ENCODE data around the gene JCHAIN. TPM values are rescaled to one million over a fixed set of nuclear protein-coding genes. Genes with fewer than 3 reads are reported as not detected.

JCHAIN gene
- total RNA-seq (2014; rRNA removed; shearing (Covaris generic)) = not detected in 2 replicates

DNA sequence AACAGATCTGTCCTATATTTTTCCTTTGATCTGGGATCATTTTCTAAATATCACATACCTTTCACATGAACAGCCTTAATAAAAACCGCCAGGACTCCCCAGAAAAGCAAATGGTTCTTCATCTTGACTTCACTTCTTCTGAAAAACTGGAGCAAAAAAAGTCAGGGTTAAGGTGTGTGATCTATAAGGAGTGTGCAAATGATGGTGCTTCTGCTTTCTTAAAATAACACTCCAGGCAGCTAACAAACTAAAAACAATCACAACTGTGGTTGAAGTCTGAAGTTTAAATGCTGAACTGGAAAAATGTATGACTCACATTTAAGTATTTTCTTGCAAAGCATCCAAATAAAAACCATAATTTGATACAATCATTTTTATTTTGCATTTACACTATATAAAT, at the start of gene JCHAIN:
Gene JCHAIN (minus strand): TSS at position 140 of the 400 bp plus-strand sequence. CDS start 18 bp downstream, at position 122.

DNA sequence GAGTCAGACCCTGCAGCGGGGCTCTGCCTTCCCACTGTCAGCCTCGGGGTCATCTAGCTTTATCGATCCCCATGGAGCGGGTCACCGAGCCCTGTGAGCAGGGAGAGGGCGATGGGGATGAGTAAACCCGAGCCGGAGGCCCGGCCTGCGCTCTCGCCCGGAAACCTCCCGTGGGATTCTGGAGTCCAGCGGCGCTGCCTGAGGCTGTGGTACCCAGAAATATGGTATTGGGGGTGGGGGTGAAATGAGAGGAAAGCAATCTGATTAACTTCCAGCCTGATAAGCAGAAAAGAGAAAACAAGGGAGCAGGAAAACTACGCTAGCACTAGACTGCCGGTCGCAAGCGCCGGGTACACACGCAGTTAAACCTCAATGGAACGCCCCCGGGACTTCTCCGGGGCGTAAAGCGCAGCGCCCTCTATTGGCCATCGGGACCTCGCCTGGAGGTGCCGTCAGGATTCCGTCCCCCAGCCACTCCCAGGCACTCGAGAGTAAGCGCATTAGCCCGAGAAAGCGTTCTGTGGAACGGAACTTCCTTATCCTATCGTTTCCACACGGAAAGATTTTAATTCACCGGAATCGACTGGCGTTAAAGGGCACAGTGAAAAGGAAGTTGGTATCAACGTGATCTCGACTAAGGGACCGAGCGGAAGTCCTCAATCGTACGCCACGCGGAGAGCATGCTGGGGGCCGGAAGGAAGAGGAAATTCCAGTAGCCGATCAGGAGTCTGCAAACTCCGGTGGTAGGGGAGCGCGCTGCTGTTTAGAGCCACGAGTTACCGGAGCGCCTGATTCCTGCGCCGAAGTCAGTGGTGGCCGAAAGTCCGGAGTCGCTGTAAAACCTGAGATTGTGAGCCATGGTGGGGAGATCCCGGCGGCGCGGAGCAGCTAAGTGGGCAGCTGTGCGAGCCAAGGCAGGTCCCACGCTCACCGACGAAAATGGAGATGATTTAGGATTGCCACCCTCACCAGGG, 21.8 kb upstream of the JCHAIN start, which contains the start of gene UTP3:
Gene UTP3 (plus strand): TSS at position 712 of the 974 bp plus-strand sequence. CDS start 146 bp downstream, at position 858.

DNA sequence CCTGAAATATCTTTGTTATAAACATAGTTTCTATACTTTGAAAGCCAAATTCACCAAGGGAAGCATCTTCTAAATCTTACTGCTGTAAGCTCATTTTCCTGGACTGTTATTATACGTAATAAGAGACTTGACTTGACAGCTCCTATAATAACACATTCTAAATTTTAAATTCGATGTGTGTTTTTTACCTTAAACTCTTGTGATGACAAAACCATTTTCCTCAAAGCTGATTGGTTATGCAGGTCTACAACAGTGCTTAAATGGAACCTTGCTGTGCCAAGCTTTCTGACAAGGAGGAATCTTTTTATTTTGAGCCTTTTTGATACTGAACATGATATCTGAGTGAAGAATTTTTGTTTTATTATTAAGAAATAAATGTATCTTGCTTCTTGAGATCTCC, 37.9 kb downstream of the JCHAIN start, which contains the start of gene ENAM:
Gene ENAM (plus strand): TSS at position 301 of the 400 bp plus-strand sequence. CDS start 757 bp downstream, outside the sequence.

Small RNAs within 50 kb of the gene (small RNA-seq; reads per million reads assigned to genes)
- gene RNU6-520P (not detected), gene RNU6-784P (not detected)

Other genes with a start within 250 kb of the JCHAIN start
- gene MUC7, start 194.3 kb downstream of the JCHAIN start, total RNA-seq (2014; rRNA removed; shearing (Covaris generic)) = not detected in 2 replicates
- gene AMTN, start 147.9 kb downstream of the JCHAIN start, total RNA-seq (2014; rRNA removed; shearing (Covaris generic)) = not detected in 2 replicates
- not detected in 2 replicates for gene AMBN, start 74.3 kb downstream of the JCHAIN start, total RNA-seq (2014; rRNA removed; shearing (Covaris generic))
- gene ENAM, start 37.8 kb downstream of the JCHAIN start, total RNA-seq (2014; rRNA removed; shearing (Covaris generic)) = not detected in 2 replicates
- gene UTP3, start 22.0 kb upstream of the JCHAIN start, total RNA-seq (2014; rRNA removed; shearing (Covaris generic)) = 26.1 and 34.2 TPM in 2 replicates
- gene RUFY3, start 55.5 kb upstream of the JCHAIN start, total RNA-seq (2014; rRNA removed; shearing (Covaris generic)) = 9.7 and 13.2 TPM in 2 replicates
- 49.3 and 57.9 TPM in 2 replicates for gene GRSF1, start 173.4 kb upstream of the JCHAIN start, total RNA-seq (2014; rRNA removed; shearing (Covaris generic))
- gene MOB1B, start 235.9 kb upstream of the JCHAIN start, total RNA-seq (2014; rRNA removed; shearing (Covaris generic)) = 4.1 and 5.6 TPM in 2 replicates

Measured in A375 (cell line).